ENCODE data around the gene CTPS1. TPM values are rescaled to one million over a fixed set of nuclear protein-coding genes. Genes with fewer than 3 reads are reported as not detected.
A peak's percentile ranks its signal among the peaks of the same experiment; 100 is the strongest.

Gene CTPS1
- total RNA-seq (2022), result 54.1 and 69.9 TPM in 2 replicates
- percentile 87 among the genes with signal in this experiment for Bru-seq, nascent RNA
- BruChase-seq, experiment 1, labeled RNA remaining after a 6-hour chase, result percentile 84 among the genes with signal in this experiment
- BruChase-seq, experiment 2, labeled RNA remaining after a 2-hour chase, result percentile 82 among the genes with signal in this experiment
- long read RNA-seq, transcript CTPS1-202 (19 exons, 3,201 nt), result major isoform, 157 of 218 reads
- long read RNA-seq, transcript CTPS1-211 (18 exons, 2,855 nt), result minor isoform, 6 of 218 reads
- long read RNA-seq, partial matches to known transcripts, result 33 of 218 reads
- long read RNA-seq, other reads (novel, unspliced or antisense), result 18 of 218 reads

GRCh38 chr1:40979241-40980067 lies at the start of gene CTPS1:
Gene CTPS1 (plus strand): TSS chr1:40979696. CDS start chr1:40983291, 3,595 bp downstream.
- intact Hi-C loops (cut with micrococcal nuclease), result no loop called here
- Mint-ChIP-seq H3K27ac (ENCODE audit: low read depth, unreplicated experiment) (peak within 1 kb of the TSS; percentile 90), H3K36me3 (ENCODE audit: insufficient read depth, unreplicated experiment) (peaks cover 20% of the 10 kb centered on the region), H3K4me1 (ENCODE audit: insufficient read depth, unreplicated experiment) (peaks cover 17% of the 10 kb centered on the region), H3K9me3 (ENCODE audit: unreplicated experiment) (no peaks in the 10 kb centered on the region), H3K4me3 (ENCODE audit: unreplicated experiment) (peak within 1 kb of the TSS; percentile 82), H3K27me3 (ENCODE audit: insufficient read depth, unreplicated experiment) (no peaks in the 10 kb centered on the region)
- POLR2A ChIA-PET, result interaction anchor here (0.7 to 3.7 kb wide), 14 partner anchors 11 to 288 kb away, joined by 3 to 33 read pairs (median 4); partner anchors contain the start of genes CITED4 and NFYC
- no TSS peak for BruUV-seq (replicated peaks)
- CTCF ChIA-PET, result interaction anchor here (0.5 to 1.8 kb wide), 4 partner anchors 24 to 288 kb away, joined by 3 to 10 read pairs (median 3); partner anchors contain the start of gene NFYC
- TF ChIP-seq CTCF (IDR thresholded peaks at IDR 0.05; ENCODE audit: unreplicated experiment), result no peak
- peak; percentile 91 for DNase-seq (ENCODE audit: unreplicated experiment)

GRCh38 chr1:40930174-40930964 lies 49.1 kb upstream of the CTPS1 start:
- Mint-ChIP-seq H3K9me3 (ENCODE audit: unreplicated experiment) (no peaks in the 10 kb centered on the region), H3K4me3 (ENCODE audit: unreplicated experiment) (no peak overlapping the region), H3K27me3 (ENCODE audit: insufficient read depth, unreplicated experiment) (no peaks in the 10 kb centered on the region), H3K4me1 (ENCODE audit: insufficient read depth, unreplicated experiment) (peaks cover 7% of the 10 kb centered on the region), H3K27ac (ENCODE audit: low read depth, unreplicated experiment) (no peak overlapping the region), H3K36me3 (ENCODE audit: insufficient read depth, unreplicated experiment) (no peaks in the 10 kb centered on the region)
- TF ChIP-seq CTCF (IDR thresholded peaks at IDR 0.05; ENCODE audit: unreplicated experiment), result no peak
- ChIA-PET CTCF (interaction anchor here (0.6 to 1.6 kb wide), 6 partner anchors 17 to 346 kb away, joined by 3 to 8 read pairs (median 4); no protein-coding TSS in a partner anchor), POLR2A (interaction anchor here (0.8 to 1.3 kb wide), 3 partner anchors 9 to 33 kb away, joined by 3 to 6 read pairs (median 3); no protein-coding TSS in a partner anchor)
- intact Hi-C loops (cut with micrococcal nuclease), result loop anchor here (5.0 kb wide), 1 partner anchor 33 kb away; no protein-coding TSS in a partner anchor
- DNase-seq (ENCODE audit: unreplicated experiment), result no peak
- no TSS peak for BruUV-seq (replicated peaks)

GRCh38 chr1:40931601-40932000 lies 47.9 kb upstream of the CTPS1 start:
- Mint-ChIP-seq H3K27me3 (ENCODE audit: insufficient read depth, unreplicated experiment) (no peaks in the 10 kb centered on the region), H3K27ac (ENCODE audit: low read depth, unreplicated experiment) (no peak overlapping the region), H3K4me1 (ENCODE audit: insufficient read depth, unreplicated experiment) (peaks cover 9% of the 10 kb centered on the region), H3K9me3 (ENCODE audit: unreplicated experiment) (no peaks in the 10 kb centered on the region), H3K36me3 (ENCODE audit: insufficient read depth, unreplicated experiment) (no peaks in the 10 kb centered on the region), H3K4me3 (ENCODE audit: unreplicated experiment) (no peak overlapping the region)
- BruUV-seq (replicated peaks), result no TSS peak
- CTCF ChIA-PET, result interaction anchor here (0.6 kb wide), 1 partner anchor 84 kb away, joined by 4 read pairs; no protein-coding TSS in a partner anchor
- TF ChIP-seq CTCF (IDR thresholded peaks at IDR 0.05; ENCODE audit: unreplicated experiment), result no peak
- intact Hi-C loops (cut with micrococcal nuclease), result loop anchor here (5.0 kb wide), 1 partner anchor 34 kb away; no protein-coding TSS in a partner anchor
- DNase-seq (ENCODE audit: unreplicated experiment), result no peak
- POLR2A ChIA-PET, result interaction anchor here (0.7 kb wide), 1 partner anchor 8 kb away, joined by 3 read pairs; no protein-coding TSS in a partner anchor
